Activated CD8-positive, alpha-beta memory T cell treated with anti-CD3 and anti-CD28 coated beads for 24 hours (primary cell): Measurements from ENCODE around the gene COQ3.
"Not testable (repeated sequence)": the region's sequence is repeated elsewhere in the genome, so short reads cannot be mapped to it uniquely, and the experiment has no call there.

Source experiments
- DNase-seq: peaks from one replicate; pipeline ENCODE4 v3.0.0-alpha.2; 2020

The COQ3 gene

GRCh38 chr6:99378636-99379035 lies 15.4 kb downstream of the COQ3 start:
- no peak for DNase-seq

DNA sequence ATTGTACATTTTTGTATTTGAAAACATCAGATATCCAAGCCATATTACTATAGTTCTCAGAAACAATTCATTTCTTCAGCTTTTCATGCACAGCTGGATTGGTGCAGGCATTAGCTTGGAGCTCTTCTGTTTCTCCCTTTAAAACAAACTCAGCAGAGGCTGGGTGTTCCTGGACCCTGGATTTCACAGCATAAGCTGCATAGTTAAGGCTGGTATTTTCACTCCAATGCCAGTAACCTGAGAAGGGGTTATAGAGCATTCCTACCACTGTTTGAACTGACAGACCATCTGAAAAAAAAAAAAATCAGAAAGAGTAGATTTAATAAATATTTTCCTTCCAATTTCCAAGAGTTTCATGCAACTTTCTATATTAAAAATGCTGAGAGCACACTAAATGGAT lies 24.5 kb downstream of the COQ3 start:
- no peak for DNase-seq

- DNase-seq = no peak
Measured at GRCh38 chr6:99366852-99367251, 27.1 kb downstream of the COQ3 start.

DNA sequence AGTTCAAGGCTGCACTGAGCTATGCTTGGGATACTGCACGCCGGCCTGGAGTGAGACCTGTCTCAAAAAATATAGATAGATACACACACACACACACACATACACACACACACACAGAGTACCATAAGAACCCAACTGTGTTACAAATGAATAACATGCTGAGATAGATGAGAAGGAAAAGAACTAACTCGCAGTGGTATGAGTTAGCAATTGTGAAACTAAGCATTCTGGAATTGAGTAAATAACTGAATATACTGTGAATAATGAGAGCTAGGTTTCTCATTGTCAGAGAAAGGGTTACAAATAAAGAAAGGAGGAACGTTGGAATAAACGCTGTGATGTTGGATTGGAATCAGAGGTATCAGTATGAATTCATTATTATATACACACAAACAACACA lies 30.0 kb downstream of the COQ3 start:
- no peak for DNase-seq

- no peak for DNase-seq
Measured at GRCh38 chr6:99362678-99363268, 31.2 kb downstream of the COQ3 start.

GRCh38 chr6:99359800-99360199 lies 34.2 kb downstream of the COQ3 start:
- no peak for DNase-seq

GRCh38 chr6:99356641-99357040 lies 37.4 kb downstream of the COQ3 start:
- no peak for DNase-seq

GRCh38 chr6:99354983-99355382 lies 39.0 kb downstream of the COQ3 start:
- DNase-seq = no peak

DNA sequence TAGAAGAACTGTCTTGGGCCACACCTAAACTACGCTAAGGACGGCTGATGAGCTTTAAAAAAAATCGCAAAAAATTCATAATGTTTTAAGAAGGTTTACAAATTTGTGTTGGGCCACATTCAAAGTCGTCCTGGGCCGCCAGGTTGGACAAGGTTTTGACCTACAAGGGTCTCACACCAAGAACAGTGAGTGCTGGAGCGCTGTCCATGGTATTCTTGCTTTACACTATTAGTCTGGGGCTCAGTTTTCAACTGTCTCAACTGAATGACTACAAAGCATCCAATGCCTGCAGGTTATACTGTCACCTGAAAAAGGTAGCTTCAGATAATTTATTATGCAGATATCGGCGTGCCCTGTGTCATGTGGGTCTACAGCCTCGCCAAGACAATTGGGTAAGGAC lies 40.9 kb downstream of the COQ3 start:
- no peak for DNase-seq

DNA sequence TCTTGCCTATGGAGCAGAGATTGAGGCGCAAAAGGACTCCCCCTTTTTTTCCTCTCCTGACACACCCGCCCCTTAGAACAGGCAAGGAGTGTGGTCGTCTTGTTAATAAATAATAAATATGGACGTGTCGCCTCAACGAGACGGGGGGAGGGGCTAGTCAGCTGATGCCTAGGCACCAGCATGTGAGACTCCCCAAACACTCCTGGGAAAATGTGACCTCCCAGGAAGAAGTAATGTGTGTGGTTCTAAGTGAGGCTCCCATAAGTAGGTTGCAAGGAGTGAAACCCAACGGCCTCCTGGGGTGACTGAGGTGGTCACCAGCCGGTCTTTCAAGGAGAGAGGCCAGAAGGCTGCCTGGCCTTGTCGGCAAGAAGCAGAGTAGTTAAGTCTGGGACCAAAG lies 43.4 kb downstream of the COQ3 start:
- no peak for DNase-seq

- DNase-seq = no peak
Measured at GRCh38 chr6:99349171-99350141, 44.5 kb downstream of the COQ3 start, which contains the start of gene FAXC. Gene FAXC, minus strand, starts transcription at chr6:99349674. Its CDS starts 302 bp downstream, at chr6:99349372.

- no peak for DNase-seq
Measured at GRCh38 chr6:99348288-99349170, 45.5 kb downstream of the COQ3 start.

- no peak for DNase-seq
Measured at GRCh38 chr6:99347804-99348203, 46.2 kb downstream of the COQ3 start.

DNA sequence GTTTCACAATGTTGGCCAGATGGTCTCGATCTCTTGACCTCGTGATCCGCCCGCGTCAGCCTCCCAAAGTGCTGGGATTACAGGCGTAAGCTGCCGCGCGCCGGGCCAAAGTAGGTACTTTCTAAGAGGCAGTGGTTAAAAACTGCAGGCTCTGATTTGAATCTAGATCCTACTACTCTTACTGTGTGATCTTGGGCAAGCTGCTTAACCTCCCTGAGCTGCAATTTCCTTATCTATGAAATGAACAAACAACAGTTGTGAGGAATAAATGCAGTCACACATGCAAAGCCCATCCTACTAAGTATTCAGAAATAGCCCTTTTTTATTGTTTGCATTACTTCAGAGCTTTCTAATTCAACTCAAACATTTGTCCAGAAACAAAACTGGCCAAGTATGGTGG lies 47.4 kb downstream of the COQ3 start:
- DNase-seq = no peak

GRCh38 chr6:99345164-99345563 lies 48.8 kb downstream of the COQ3 start:
- no peak for DNase-seq

- no peak for DNase-seq
Measured at GRCh38 chr6:99344289-99344688, 49.7 kb downstream of the COQ3 start.

DNA sequence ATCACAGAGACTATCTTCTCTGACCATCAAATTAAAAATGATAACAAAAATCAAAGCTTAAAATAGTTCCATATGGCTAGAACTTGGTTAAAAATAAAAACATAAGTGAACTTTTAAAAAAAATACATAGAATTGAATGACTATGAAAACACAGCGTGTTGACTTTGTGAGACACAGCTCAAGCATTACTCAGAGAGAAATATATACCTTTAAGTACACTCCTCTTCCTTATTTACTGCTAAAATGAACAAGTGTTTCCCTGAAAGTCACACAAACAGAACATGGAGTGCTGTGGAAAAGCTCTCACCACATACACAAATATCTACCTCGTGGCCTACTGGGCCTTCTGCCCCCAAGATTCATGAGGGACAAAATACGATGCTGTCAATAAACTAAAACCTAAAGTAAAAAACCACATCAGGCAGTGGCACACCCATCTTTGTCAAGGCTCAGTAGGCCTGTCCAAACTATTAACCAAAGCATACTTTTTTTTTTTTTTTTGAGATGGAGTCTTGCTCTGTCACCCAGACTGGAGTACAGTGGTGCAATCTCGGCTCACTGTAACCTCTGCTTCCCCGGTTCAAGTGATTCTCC lies 52.0 kb downstream of the COQ3 start:
- DNase-seq = no peak

GRCh38 chr6:99338188-99338587 lies 55.8 kb downstream of the COQ3 start:
- DNase-seq = no peak

DNA sequence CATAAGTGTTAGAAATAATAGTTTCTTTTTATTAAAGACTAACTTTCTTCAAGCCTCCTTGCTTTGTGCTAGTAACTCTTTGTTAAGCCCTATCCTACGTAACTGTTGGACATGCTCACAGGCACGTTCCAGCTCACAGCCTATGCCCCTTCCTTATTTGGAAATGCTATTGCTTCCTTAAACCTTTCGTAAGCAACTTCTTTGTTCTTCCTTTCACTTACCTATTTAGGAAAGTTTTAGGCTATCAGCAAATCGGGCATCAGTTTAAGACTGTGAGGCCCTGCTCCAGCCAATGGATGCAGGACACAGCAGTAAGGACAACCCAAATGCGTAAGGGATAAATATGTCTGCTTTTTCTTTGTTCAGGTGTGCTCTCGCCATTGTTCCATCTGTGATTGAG lies 58.7 kb downstream of the COQ3 start:
- not testable (repeated sequence) for DNase-seq

DNA sequence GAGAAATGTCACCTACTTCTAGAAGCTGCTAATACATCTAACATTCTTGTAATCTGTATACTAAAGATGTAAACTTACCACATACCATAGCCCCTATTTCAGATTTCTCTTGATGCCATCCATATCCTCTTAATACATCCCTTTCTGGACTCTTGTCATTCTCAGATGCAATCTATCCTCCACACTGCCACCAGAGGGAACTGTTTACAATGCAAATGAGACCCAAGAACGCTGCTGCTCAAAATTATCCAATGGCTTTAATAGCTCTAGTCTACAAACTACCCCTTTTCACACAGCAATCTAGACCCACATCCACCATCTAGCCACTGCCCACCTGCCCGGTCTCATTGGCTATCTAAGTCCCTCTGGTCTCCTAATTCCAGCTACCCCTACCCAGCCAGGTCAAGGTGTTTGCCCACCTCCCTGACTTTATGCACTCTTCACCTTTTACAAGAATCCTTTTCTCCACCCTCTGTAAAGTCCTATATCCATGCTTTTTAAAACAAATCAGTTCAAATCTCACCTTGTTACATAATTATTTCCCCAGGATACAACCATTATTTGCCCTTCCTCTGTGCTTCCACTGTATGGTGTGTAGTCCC lies 59.4 kb downstream of the COQ3 start:
- DNase-seq = no peak

GRCh38 chr6:99333068-99333467 lies 60.9 kb downstream of the COQ3 start:
- DNase-seq = no peak

DNA sequence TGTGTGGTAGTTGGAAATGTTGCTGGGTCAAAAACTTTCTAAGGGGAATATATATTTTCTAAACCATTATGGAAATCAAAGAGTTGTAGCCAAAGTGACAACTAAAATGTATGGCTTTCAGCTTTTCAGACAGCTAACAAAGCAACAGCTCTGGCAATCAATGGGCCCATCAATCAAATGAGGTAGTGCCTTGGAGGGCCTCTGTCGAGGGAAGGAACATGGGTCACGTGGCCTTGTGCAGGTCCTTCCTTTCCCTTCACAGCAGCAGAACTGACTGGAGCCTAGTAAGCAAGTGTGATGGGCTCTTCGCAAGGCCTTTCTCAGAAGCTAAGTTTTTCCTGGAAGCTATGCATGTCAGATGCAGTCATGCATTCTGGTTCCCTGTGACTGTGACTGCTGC lies 62.5 kb downstream of the COQ3 start:
- no peak for DNase-seq
